SK-N-SH (cell line): Measurements from ENCODE around the gene ZNF532. TPM values are rescaled to one million over a fixed set of nuclear protein-coding genes. Genes with fewer than 3 reads are reported as not detected.

ENCODE experiments used
- CTCF ChIA-PET: fragments of 300-600, 350-600 bp; formaldehyde crosslinking; extraction: SDS; loops from one replicate; lab custom pipeline; 2021; lab: Yijun Ruan, JAX
- POLR2A ChIA-PET: fragments of 350-600 bp; sonication (Branson Sonifier 250); formaldehyde crosslinking; extraction: SDS; loops from one replicate; lab custom pipeline; 2020; ENCODE audit warnings: antibody characterized with exemption, inconsistent platforms; lab: Yijun Ruan, JAX
- DNase-seq: peaks from one replicate; pipeline ENCODE4 v3.0.0; 2012
- H2AFZ ChIP-seq: fragments of 200-600 bp; sonication (generic); 2 replicates; pipeline ENCODE4 v1.8.1; 2016; ENCODE audit warnings: antibody characterized with exemption, mild to moderate bottlenecking, low read depth
- H3F3A ChIP-seq: fragments of 200-600 bp; sonication (generic); replicated peaks from 2 replicates; pipeline ENCODE3; 2016; ENCODE audit warnings: antibody characterized with exemption, mild to moderate bottlenecking; ENCODE audit not compliant: insufficient read depth
- H3K27ac ChIP-seq, 2 experiments: fragments of 200-500 bp in 1 of 2; fragments of 200-600 bp in 1 of 2; sonication (Bioruptor generic) in 1 of 2; sonication (generic), shearing (Covaris generic) in 1 of 2; 2 replicates each; pipeline versions ENCODE4 v1.5.1 to v1.6.1; 2014 to 2016; ENCODE audit warnings: low read depth in 2 of 2, inconsistent platforms in 1 of 2, low read length in 1 of 2, mild to moderate bottlenecking in 1 of 2, mixed read lengths in 1 of 2
- H3K27me3 ChIP-seq: fragments of 200-600 bp; sonication (generic), shearing (Covaris generic); 2 replicates; pipeline ENCODE4 v1.6.1; 2016; ENCODE audit warnings: mixed run types; ENCODE audit not compliant: insufficient read depth
- H3K36me3 ChIP-seq, 2 experiments: fragments of 200-500 bp in 1 of 2; fragments of 200-600 bp in 1 of 2; sonication (Bioruptor generic) in 1 of 2; sonication (generic) in 1 of 2; replicated peaks in 1 of 2; 2 replicates each; pipeline versions ENCODE3 to v1.5.1; 2014 to 2016; ENCODE audit warnings: low read length in 1 of 2, mild to moderate bottlenecking in 1 of 2; ENCODE audit not compliant: insufficient read depth in 2 of 2, control insufficient read depth in 1 of 2
- H3K4me1 ChIP-seq, 2 experiments: fragments of 200-500 bp in 1 of 2; fragments of 200-600 bp in 1 of 2; sonication (Bioruptor generic) in 1 of 2; sonication (generic), shearing (Covaris generic) in 1 of 2; 2 replicates each; pipeline versions ENCODE4 v1.5.1 to v1.6.1; 2014 to 2016; ENCODE audit warnings: low read depth in 1 of 2, low read length in 1 of 2, mixed run types in 1 of 2; ENCODE audit not compliant: insufficient read depth in 2 of 2, control insufficient read depth in 1 of 2
- H3K4me2 ChIP-seq: fragments of 200-600 bp; sonication (generic), shearing (Covaris generic); 2 replicates; pipeline ENCODE4 v1.6.1; 2017; ENCODE audit warnings: mixed run types
- H3K4me3 ChIP-seq, 2 experiments: fragments of 200-500 bp in 1 of 2; fragments of 200-600 bp in 1 of 2; sonication (Bioruptor generic) in 1 of 2; sonication (generic), shearing (Covaris generic) in 1 of 2; 2 replicates each; pipeline versions ENCODE4 v1.5.1 to v1.8.1; 2014 to 2016; ENCODE audit warnings: low read depth in 2 of 2, inconsistent platforms in 1 of 2, low read length in 1 of 2, mild to moderate bottlenecking in 1 of 2, mixed read lengths in 1 of 2, moderate library complexity in 1 of 2
- H3K79me2 ChIP-seq: fragments of 200-600 bp; sonication (generic); 2 replicates; pipeline ENCODE4 v1.8.1; 2017; ENCODE audit warnings: mild to moderate bottlenecking; ENCODE audit not compliant: insufficient read depth
- H3K9ac ChIP-seq: fragments of 200-600 bp; sonication (generic); 2 replicates; pipeline ENCODE4 v1.6.1; 2017; ENCODE audit warnings: mixed run types
- H3K9me2 ChIP-seq: fragments of 200-600 bp; sonication (generic); 2 replicates; pipeline ENCODE4 v1.6.1; 2017; ENCODE audit warnings: mixed run types
- H3K9me3 ChIP-seq: fragments of 200-600 bp; sonication (generic); 2 replicates; pipeline ENCODE4 v1.6.1; 2017; ENCODE audit warnings: mixed run types, mild to moderate bottlenecking, moderate library complexity
- H4K20me1 ChIP-seq: fragments of 200-600 bp; sonication (generic); 2 replicates; pipeline ENCODE4 v1.6.1; 2017; ENCODE audit warnings: mild to moderate bottlenecking, mixed run types; ENCODE audit not compliant: insufficient read depth
- CHD2 ChIP-seq: fragments of 150-350 bp; IDR thresholded peaks from 2 replicates; pipeline ENCODE4 v1.6.1; 2018; ENCODE audit warnings: low read length; ENCODE audit not compliant: partially characterized antibody
- ELF1 ChIP-seq: IDR thresholded peaks from 2 replicates; pipeline ENCODE4 v1.4.0; 2012
- EP300 ChIP-seq, 2 experiments: IDR thresholded peaks; 2 replicates each; pipeline versions ENCODE4 v1.4.0 to v1.6.1; 2012; ENCODE audit warnings: borderline replicate concordance in 1 of 2, low read depth in 1 of 2, low read length in 1 of 2
- EZH2phosphoT487 ChIP-seq: fragments of 200-600 bp; sonication (generic); IDR thresholded peaks from 2 replicates; pipeline ENCODE4 v1.6.1; 2017; ENCODE audit warnings: low read depth, mixed run types, mild to moderate bottlenecking, antibody characterized with exemption, moderate library complexity, borderline replicate concordance
- FOSL2 ChIP-seq: IDR thresholded peaks from 2 replicates; pipeline ENCODE4 v1.4.0; 2012; ENCODE audit warnings: low read depth, mild to moderate bottlenecking, moderate library complexity, borderline replicate concordance
- FOXJ3 ChIP-seq: sonication (generic); formaldehyde crosslinking; IDR thresholded peaks from 2 replicates; pipeline ENCODE4 v1.5.1; 2020; ENCODE audit warnings: mild to moderate bottlenecking, missing genetic modification reagents
- GABPA ChIP-seq: IDR thresholded peaks from 2 replicates; pipeline ENCODE4 v1.4.0; 2012; ENCODE audit warnings: low read depth, mild to moderate bottlenecking
- GATA2 ChIP-seq: sonication (generic); formaldehyde crosslinking; IDR thresholded peaks from 2 replicates; pipeline ENCODE4 v1.5.0; 2020; ENCODE audit warnings: mild to moderate bottlenecking, missing genetic modification reagents
- MXI1 ChIP-seq: IDR thresholded peaks from 2 replicates; pipeline ENCODE4 v1.6.1; 2012; ENCODE audit warnings: mild to moderate bottlenecking, low read depth, low read length, improper control_type of control experiment
- NRF1 ChIP-seq: IDR thresholded peaks from 2 replicates; pipeline ENCODE4 v1.6.1; 2012; ENCODE audit warnings: low read depth, mild to moderate bottlenecking, low read length
- RCOR1 ChIP-seq: fragments of 150-350 bp; IDR thresholded peaks from 2 replicates; pipeline ENCODE4 v1.6.1; 2017; ENCODE audit warnings: antibody characterized with exemption, low read length
- SIN3A ChIP-seq: IDR thresholded peaks from 2 replicates; pipeline ENCODE4 v1.6.1; 2012; ENCODE audit warnings: low read depth, mild to moderate bottlenecking, low read length, moderate library complexity, borderline replicate concordance
- TAF1 ChIP-seq: IDR thresholded peaks from 2 replicates; pipeline ENCODE4 v1.6.1; 2012; ENCODE audit warnings: low read depth, mild to moderate bottlenecking, low read length, moderate library complexity, borderline replicate concordance
- TEAD4 ChIP-seq: IDR thresholded peaks from 2 replicates; pipeline ENCODE4 v1.4.0; 2012; ENCODE audit warnings: mild to moderate bottlenecking, borderline replicate concordance; ENCODE audit not compliant: insufficient read depth
- WGBS: methylation state at CpG from one replicate; pipeline ENCODE4 v1.1.6; 2017; ENCODE audit warnings: low lambda C conversion rate; 5-methylcytosine and 5-hydroxymethylcytosine counted together
- polyA plus RNA-seq, 3 experiments: library from polyadenylated mRNA; depleted of rRNA; stranded (reverse); fragments of >200 nt; gene quantifications; 2 replicates each; pipeline ENCODE4 v1.2.3, GENCODE V29; 2012
- small RNA-seq, 7 experiments: library from RNA; depleted of rRNA; stranded (forward); fragments of <200 nt; gene quantifications; one replicate each; pipeline ENCODE3, GENCODE V24; 2012
- TF ChIP-seq, protein P1 (sequence below): IDR thresholded peaks from 2 replicates; pipeline ENCODE4; 2012
- TF ChIP-seq, protein P2 (sequence below): fragments of 150-350 bp; IDR thresholded peaks from 2 replicates; pipeline ENCODE4 v1.6.1; 2017; ENCODE audit warnings: antibody characterized with exemption, low read length, low read depth, borderline replicate concordance

ZNF532 gene
- polyA plus RNA-seq, 1 of the 3 experiments (the other 2 are of a cell fraction) = 34.7 TPM

- no peaks in the 10 kb centered on the region for H3K9me2 ChIP-seq
- no peaks in the 10 kb centered on the region for H3K4me1 ChIP-seq
- ChIA-PET POLR2A (no interaction called here), CTCF (interaction anchor here (1.0 to 1.7 kb wide), 7 partner anchors 23 to 270 kb away, joined by 3 to 5 read pairs (median 4); no protein-coding TSS in a partner anchor)
- no peaks in the 10 kb centered on the region for H3K36me3 ChIP-seq
- no peak overlapping the region for H3K9ac ChIP-seq
- no peaks in the 10 kb centered on the region for H3K27me3 ChIP-seq
- DNase-seq = no peak
- no peaks in the 10 kb centered on the region for H3K9me3 ChIP-seq
- H3K27ac ChIP-seq = no peak overlapping the region
- H3K79me2 ChIP-seq = no peaks in the 10 kb centered on the region
- H3F3A ChIP-seq = no peaks in the 10 kb centered on the region
- 92% methylated on average over 5 of the region's 5 CpGs for WGBS
- TF ChIP-seq GABPA (no peak), ELF1 (no peak), NRF1 (no peak), SIN3A (no peak), MXI1 (no peak), FOXJ3 (CRISPR knock-in tag) (no peak), EZH2phosphoT487 (no peak), RCOR1 (no peak)
- TF ChIP-seq, protein P1, sequence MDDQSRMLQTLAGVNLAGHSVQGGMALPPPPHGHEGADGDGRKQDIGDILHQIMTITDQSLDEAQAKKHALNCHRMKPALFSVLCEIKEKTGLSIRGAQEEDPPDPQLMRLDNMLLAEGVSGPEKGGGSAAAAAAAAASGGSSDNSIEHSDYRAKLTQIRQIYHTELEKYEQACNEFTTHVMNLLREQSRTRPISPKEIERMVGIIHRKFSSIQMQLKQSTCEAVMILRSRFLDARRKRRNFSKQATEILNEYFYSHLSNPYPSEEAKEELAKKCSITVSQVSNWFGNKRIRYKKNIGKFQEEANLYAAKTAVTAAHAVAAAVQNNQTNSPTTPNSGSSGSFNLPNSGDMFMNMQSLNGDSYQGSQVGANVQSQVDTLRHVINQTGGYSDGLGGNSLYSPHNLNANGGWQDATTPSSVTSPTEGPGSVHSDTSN = no peak
- H4K20me1 ChIP-seq = no peaks in the 10 kb centered on the region
- H3K4me3 ChIP-seq = no peak overlapping the region
- H3K4me2 ChIP-seq = no peak overlapping the region
- H2AFZ ChIP-seq = no peak overlapping the region
Measured at GRCh38 chr18:59033974-59034373, 169.3 kb downstream of the ZNF532 start.

DNA sequence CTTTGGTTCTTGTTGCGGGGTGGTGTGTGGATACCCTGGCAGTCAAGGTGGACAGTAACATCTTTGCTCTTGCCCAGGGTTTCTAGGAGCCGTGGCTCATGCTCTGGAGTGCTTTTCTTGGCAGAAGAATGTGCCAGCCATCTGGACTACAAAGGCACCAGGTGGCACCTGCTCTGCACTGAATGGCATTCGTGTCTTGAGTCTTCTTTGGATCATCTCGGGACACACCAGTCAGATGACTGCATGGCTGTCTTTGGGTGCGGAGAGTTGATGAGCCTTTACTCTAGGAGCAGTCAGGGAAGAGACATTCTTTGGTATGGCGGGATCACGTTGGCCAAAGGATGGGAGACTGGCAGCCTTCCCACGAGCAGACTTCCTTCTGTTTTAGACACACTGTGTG, 170.9 kb downstream of the ZNF532 start:
- no peak for DNase-seq
- POLR2A ChIA-PET = no interaction called here

More for the DNA sequence above, 170.9 kb downstream of the ZNF532 start:
- Histone ChIP-seq H3K27me3 (no peaks in the 10 kb centered on the region), H3K27ac (no peak overlapping the region), H2AFZ (no peak overlapping the region), H3F3A (no peaks in the 10 kb centered on the region), H3K4me2 (no peak overlapping the region), H3K4me3 (no peak overlapping the region), H4K20me1 (no peaks in the 10 kb centered on the region), H3K9me2 (no peaks in the 10 kb centered on the region), H3K9ac (no peak overlapping the region), H3K79me2 (no peaks in the 10 kb centered on the region), H3K9me3 (no peaks in the 10 kb centered on the region), H3K4me1 (no peaks in the 10 kb centered on the region), H3K36me3 (no peaks in the 10 kb centered on the region)
- 63% methylated on average over 3 of the region's 8 CpGs for WGBS
- TF ChIP-seq CHD2 (no peak), TEAD4 (no peak), EZH2phosphoT487 (no peak), GATA2 (no peak), ELF1 (no peak), TAF1 (no peak), FOSL2 (no peak), EP300 (IDR thresholded peaks at IDR 0.05; ENCODE audit: borderline replicate concordance in 1 of 2, low read depth in 1 of 2, low read length in 1 of 2) (no peak)
- TF ChIP-seq, protein P2, sequence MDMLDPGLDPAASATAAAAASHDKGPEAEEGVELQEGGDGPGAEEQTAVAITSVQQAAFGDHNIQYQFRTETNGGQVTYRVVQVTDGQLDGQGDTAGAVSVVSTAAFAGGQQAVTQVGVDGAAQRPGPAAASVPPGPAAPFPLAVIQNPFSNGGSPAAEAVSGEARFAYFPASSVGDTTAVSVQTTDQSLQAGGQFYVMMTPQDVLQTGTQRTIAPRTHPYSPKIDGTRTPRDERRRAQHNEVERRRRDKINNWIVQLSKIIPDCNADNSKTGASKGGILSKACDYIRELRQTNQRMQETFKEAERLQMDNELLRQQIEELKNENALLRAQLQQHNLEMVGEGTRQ = no peak
- CTCF ChIA-PET = interaction anchor here (1.7 kb wide), 1 partner anchor 267 kb away, joined by 3 read pairs; no protein-coding TSS in a partner anchor

Small RNA genes lying within 50 kb of the gene (small RNA-seq; reads per million reads assigned to genes)
- gene RF00096 (0 reads per million in 7 experiments), gene RNU2-69P (0 to 9.9 (median 3.5) reads per million in 7 experiments)

Other genes with a start within 250 kb of the ZNF532 start
- gene ALPK2, start 235.8 kb upstream of the ZNF532 start, polyA plus RNA-seq (2012; rRNA removed) = 8.9 and 17.5 TPM in 2 replicates
- gene MALT1, start 193.4 kb upstream of the ZNF532 start, polyA plus RNA-seq (2012; rRNA removed) = 6.6 and 10.0 TPM in 2 replicates